GM21528 (cell line): ENCODE data around the gene ZIM2.

ENCODE experiments used
- ATAC-seq: cut with Tn5 transposase; IDR thresholded peaks from one replicate; pipeline ENCODE4 v1.9.1; 2021; ENCODE audit warnings: mild to moderate bottlenecking, moderate library complexity; ENCODE audit not compliant: unreplicated experiment, low FRiP score

The ZIM2 gene

DNA sequence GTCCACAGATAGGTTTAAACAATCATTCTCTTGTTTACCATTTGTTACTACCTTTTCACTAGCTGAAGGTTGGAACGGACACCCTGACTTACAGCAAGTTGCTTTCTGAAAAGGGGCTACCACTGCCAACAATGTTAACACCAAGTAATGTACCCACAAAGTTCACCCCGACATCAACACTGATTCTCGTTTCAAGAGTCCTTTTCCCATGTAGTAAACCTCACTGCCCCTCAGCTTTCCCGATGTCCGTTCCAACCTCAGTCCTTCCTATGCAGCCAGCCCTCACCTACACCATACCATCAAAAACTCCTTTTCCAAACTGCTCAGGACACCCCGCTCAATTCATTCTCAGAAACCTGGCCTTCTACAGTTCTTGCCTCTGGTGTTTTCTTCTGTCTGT, 29.0 kb downstream of the ZIM2 start:
- ATAC-seq = no peak

DNA sequence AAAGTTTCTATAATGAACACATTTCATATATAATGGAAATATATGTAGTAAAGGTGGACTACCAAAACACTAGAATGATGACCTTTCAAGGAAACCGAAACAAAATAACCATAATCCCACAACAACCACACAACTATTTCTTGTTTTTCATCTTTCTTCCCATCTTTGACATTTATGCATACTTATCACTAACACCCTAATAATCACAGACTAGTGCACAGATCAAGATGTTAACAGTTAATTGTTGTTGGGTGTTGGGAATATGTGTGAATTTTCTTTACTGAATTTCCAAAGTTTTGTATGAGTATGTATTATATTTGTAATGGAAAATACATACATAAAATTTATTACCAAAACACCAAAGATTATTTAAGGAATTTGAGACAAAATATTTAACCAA, 30.3 kb downstream of the ZIM2 start:
- no peak for ATAC-seq

DNA sequence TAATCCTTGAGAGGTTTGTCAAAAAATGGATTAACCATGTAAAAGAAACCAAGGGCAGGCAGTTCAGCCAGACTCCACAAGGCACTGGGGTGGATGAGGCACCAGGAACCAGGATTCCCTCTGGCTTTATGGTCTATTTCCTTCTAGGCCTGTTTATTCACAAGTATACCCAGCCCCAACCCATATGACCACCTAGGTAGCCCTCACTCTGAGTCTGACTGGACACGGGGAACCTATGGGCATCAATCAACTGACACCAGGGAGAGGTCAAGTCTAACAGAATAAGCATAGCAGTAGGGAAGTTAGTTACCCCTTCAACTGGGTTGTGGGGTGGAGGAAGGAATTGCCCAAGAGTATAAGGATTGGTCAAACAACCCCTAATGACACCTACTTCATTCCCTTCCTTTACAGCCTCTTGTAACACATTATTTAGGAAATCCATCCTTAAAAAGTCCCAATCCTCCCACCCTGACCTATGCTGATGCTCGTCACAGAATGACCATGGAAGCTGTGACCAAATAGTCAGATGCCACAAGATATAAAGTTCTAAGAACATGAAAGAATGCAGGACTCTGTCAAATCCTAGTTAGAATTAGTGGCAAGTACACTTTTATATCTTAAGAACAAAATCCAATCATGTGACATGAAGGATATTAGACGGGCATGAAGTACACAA, 31.7 kb downstream of the ZIM2 start:
- no peak for ATAC-seq

DNA sequence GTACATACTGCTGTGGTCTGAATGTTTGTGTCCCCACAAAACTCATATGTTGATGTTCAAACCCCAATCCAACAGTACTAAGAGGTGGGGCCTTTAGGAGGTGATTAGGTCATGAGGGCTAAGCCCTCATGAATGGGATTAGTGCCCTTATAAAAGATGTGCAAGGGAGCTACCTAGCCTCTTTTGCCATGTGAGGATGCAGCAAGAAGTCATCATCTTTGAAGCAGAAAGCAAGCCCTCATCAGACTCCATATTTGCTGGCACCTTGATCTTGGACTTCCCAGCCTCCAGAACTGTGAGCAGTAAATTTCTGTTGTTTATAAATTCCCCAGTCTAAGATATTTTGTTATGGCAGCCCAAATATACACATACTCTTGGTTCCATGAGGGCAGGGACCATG, 33.9 kb downstream of the ZIM2 start:
- ATAC-seq = no peak

DNA sequence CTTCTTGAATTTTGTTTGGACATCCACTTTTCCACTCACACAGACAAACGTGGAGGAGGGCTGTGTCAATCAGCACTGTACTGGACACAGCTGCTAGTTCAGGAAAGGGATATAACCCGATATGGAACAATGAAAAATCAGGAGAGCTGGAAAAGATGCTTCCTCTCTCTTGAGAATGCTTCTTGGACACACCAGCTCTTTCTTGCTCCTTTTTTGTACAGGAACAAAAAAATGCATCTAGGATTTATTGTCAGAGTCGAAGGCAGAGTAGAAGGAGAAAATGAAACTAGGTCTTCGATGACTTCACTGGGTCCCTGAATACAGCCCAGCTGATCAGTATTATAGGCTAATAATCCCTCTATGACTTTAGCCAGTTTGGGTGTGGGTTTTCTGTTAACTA, 62.2 kb downstream of the ZIM2 start:
- ATAC-seq = no peak

DNA sequence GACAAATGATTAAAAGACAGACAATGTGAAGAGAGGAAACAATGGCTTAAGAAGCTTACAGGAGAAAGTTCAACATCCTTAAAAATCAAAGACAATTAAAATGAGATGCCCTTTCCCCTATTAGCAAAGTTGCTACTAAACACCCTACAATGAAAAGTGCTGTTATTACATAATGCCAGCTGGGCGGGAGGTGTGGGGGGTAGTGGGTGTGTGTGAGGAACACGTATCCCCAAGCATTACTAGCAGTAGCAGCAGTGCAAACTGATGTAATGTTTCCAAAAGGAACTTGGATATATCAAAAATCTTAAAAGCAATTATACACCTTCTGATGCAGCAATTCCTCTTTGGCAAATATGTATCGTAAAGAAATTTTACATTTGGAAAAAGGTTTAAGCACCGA, 70.9 kb downstream of the ZIM2 start:
- ATAC-seq = no peak

DNA sequence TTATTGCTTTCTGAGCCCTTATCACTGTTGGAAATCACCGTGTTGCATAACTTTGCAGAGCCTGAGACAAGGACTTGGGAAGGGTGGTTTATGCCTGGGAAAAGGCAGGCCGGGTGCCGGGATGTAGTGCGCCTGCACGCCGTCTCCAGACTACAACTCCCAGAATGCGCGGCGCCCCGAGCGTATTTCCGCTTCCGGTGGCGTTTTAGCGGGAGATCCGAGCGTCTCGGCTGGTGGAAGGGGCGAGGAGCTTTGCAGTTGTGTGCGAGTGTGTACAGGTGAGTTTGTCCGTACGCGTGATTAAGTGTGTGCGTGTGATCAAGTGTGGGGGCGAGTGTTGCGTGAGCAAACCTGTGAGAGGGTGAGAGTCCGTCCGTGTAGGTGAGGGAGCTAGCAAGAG, 75.4 kb downstream of the ZIM2 start:
- no peak for ATAC-seq

DNA sequence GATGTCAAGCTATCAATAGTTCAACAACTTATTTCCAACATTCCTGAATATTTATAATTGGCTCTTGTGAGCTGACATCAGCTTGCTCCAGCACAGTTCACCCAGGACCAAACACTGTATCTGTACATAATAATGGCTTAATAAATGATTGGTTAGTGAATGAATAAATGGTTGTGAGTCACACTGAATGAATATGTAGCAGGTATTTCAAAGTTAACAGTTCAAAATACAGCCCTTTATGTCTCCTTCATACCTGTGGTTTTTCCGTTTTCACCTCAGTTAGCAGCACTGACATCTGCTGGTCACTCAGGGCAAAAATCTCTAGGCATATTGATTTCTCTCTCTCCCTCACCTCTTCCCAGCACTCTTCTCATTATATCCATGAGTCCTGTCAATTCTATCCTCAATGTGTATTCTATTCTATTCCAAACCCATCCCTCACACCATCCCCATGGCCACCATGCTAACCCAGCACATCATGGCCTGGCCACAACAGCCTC, 76.3 kb downstream of the ZIM2 start:
- ATAC-seq = no peak

DNA sequence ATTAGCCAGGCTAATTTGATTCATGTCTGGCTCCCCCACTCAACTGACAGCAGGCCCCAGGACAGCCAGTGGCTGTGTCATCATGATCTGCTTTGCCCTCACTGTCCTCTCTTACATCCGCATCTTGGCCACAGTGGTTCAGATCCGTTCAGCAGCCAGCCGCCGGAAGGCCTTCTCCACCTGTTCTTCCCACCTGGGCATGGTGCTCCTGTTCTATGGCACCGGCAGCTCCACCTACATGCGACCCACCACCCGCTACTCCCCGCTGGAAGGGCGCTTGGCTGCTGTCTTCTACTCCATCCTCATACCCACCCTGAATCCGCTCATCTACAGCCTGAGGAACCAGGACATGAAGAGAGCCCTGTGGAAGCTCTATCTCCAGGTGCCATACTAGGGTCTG, 79.7 kb downstream of the ZIM2 start:
- no peak for ATAC-seq

DNA sequence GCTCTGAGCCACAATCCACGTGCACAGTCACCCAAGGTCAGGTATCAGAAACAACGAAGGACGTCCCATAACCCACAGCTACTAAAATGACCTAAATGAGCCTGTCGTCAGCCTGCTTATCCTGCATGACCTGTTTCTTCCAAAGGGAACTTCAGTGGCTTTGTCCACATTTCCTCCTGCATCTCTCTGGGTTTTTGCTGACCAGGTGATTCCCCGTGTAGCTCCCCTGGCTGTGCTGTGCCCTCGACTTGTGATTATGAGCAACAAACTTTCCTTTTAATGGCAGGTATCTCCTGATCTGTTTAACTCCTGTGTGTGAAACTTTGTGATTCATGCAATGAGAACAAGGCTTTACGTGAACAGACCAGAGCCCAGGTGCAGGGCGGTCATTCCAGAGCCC, 81.0 kb downstream of the ZIM2 start:
- ATAC-seq = no peak

DNA sequence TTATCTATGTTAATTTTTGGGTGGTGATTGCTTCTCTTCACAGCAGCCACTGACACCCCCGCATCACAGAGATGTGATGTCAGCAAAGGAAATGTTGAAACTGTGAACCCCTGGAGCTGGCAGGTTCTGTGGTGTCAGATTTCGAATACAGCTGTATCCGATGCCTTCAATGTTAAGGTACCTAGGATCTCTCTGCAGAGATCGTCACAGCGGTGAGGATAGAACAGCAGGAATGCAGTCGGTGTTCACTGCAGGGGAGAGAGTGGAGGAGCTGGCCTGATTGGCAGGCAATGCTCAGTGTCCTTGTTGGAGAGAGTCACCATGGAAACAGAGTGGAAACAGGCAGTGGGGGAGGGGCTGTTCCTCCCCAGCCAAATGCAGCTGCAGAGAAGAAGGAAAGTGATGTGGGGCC, 89.4 kb downstream of the ZIM2 start:
- no peak for ATAC-seq

DNA sequence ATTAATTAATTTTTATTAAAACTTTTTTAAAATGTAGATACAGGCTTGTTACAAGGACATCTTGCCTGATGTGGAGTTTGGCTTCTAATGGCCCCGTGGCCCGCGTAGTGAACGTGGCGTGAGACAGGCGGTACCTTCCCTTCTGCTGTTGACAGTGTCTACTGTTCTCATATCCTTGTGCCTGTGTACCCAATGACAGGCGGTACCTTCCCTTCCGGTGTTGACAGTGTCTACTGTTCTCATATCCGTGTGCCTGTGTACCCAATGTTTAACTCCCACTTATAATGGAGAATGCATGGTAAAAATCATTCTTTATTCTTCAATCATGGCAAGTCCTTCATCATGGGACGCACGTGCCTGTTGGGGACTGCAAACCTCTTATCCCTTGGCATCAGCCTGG, 89.9 kb downstream of the ZIM2 start:
- no peak for ATAC-seq

DNA sequence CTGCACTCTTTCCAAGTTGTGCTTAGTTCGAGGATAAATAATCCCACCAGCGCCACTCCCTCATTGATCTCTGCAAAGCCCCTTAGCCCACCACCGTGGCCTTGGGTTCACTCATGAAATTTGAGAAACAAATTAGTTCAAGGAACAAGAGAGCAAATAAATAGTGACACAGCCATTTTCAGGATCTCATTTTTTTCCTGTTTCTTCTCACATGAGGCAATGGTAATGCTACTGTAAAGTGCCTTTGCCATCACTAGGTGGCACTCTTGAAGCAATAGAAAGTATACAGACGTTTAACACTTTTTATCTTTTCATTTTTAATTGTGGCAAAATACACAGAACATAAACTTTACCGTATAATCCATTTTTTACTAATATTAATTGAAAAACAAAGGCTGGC, 92.1 kb downstream of the ZIM2 start:
- ATAC-seq = no peak

DNA sequence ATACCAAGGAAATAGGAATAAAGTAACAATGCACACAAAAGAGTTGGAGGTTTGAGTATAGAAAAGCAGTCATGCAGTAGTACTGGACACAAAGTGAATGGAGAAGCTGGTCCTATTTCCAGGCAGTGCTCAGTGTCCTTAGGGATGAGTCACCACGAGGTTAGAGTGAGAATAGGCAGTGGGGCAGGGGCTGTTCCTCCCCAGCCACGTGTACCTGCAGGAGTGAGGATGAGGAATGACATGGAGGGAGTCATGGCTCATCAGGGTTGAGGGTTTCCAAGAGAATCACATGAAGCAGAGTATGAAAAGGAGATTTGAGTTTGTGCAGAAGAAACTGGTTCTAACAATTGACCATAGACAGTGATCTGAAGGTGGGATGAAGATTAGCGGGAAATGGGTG, 94.2 kb downstream of the ZIM2 start:
- no peak for ATAC-seq

DNA sequence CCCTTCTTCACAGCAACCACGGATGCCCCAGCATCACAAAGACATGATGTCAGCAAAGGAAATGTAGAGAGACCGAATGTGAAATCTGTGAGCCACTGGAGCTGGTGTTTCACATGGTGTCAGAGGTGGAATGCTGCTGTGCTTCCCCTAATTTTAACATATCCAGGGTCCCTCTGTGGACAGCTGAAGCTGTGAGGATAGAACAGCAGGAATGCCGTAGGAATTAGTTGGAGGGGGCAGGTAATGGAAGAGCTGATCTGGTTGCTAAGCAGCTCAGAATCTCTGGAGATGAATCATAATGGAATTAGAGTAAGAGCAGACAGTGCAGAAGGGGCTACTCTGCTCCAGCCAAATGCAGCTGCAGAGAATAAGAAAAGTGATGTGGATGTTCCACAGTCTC, 100.0 kb downstream of the ZIM2 start:
- ATAC-seq = no peak

DNA sequence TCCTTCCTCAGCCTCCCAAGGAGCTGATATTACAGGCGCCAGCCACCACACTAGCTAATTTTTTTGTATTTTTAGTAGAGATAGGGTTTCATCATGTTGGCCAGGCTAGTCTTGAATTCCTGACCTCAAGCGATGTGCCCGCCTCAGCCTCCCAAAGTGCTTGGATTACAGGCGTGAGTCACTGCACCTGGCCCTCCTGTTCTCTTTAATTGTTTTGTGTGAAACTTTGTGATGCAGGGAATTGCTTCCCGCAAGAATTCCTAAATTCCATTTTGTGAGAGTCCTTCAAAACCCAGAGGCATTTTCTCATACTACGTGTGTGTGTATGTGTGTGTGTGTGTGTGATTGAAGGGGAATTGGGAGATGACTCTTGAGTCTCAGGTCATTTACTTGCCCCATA, 104.0 kb downstream of the ZIM2 start:
- no peak for ATAC-seq

DNA sequence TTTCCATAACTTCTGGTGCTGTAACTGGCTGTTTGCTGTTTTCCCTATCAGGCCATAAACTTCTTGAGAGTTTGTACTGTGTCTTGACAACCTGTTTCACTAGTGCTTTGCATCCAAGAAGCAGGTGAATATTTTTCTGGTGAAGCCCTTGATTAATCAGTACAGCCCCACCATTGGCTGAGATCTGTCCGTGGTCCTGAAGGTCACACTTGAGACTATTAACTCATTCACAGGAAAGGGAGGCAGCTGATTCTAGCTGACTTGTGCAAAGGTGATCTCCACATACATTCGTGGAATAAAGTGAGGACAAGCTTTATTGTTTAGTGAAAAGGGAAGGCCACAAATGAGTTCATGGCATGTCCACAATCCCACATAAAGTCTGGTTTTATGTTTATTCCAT, 107.5 kb downstream of the ZIM2 start:
- no peak for ATAC-seq

DNA sequence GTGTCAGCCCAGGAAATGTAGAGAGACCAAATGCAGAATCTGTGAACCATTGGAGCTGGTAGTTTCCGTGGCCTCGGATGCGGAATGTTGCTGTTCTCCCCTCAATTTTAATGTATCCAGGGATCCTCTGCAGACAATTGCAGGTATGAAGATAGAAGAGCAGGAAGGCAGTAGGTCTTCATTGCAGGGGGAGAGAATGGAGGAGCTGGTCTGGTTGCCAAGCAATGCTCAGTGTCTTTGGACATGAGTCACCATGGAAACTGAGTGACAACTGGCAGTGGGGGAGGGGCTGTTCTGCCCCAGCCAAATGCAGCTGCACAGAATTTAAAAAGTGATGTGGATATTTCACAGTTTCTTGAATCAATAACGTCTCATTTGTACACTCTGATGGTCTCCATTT, 112.8 kb downstream of the ZIM2 start:
- no peak for ATAC-seq

DNA sequence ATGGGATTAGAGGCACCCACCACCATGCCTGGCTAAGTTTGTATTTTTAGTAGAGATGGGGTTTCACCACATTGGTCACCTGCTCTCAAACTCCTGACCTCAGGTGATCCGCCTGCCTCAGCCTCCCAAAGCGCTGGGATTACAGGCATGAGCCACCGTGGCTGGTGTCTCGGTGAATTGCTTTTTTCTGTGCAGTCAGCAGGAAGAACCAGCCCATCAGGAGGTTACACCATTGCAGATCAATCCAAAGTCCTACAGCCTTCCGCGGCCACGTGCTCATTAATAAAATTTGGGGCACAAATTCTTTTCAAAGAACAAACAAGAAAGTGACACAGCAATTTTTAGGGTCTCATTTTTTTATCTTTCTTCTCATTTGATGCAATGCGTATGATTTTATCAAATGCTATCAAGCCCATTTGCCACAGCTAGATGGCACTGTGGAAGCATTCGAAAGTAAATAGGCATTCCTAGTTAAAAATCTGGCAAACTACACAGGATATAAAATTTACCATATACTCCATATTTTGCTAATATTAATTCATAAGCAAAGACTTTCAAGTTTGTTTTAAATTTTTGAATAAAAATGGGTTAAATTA, 114.6 kb downstream of the ZIM2 start:
- no peak for ATAC-seq
